ENCODE data around the gene USP21.

Gene USP21

GRCh38 chr1:161187311-161187710 is 28.0 kb downstream of the USP21 start:
- H3K9me3 ChIP-seq (replicated peaks; ENCODE audit: insufficient read depth, low read length): no peaks in the 10 kb centered on the region
- H3K9me2 ChIP-seq (replicated peaks; ENCODE audit: insufficient read depth, low read length): no peaks in the 10 kb centered on the region
- peaks cover 40% of the 10 kb centered on the region for H3F3A ChIP-seq (ENCODE audit: insufficient read depth, low read length)
- no peaks in the 10 kb centered on the region; the same call in 1 of the 2 replicates for H3K79me2 ChIP-seq (ENCODE audit: low read length)
- H3K4me1 ChIP-seq (ENCODE audit: low read length): peaks cover 47% of the 10 kb centered on the region
- DNase-seq: no peak
- H3K27ac ChIP-seq (ENCODE audit: low read length): peak overlapping the region; percentile 89; the same call in 1 of the 2 replicates
- no peaks in the 10 kb centered on the region for H3K36me3 ChIP-seq (replicated peaks; ENCODE audit: insufficient read depth, low read length)
- no peaks in the 10 kb centered on the region for H4K20me1 ChIP-seq (ENCODE audit: insufficient read depth, low read length)
- H3K4me2 ChIP-seq (ENCODE audit: low read depth, low read length): no peak overlapping the region
- 0 out of 2 replicates have a peak overlapping the region, but pooled peaks have one; percentile 1 for H2AFZ ChIP-seq (ENCODE audit: low read length)
- TF ChIP-seq CTCF (IDR thresholded peaks at IDR 0.05; ENCODE audit: low read length) (no peak), EZH2 (optimal IDR thresholded peaks at IDR 0.05; ENCODE audit: low read depth, low read length) (no peak), EZH2phosphoT487 (IDR thresholded peaks at IDR 0.05; ENCODE audit: low read length) (no peak)
- no peak overlapping the region for H3K9ac ChIP-seq (ENCODE audit: low read length)
- no peak overlapping the region for H3K4me3 ChIP-seq (ENCODE audit: low read length)
- no peaks in the 10 kb centered on the region for H3K27me3 ChIP-seq (replicated peaks; ENCODE audit: insufficient read depth, low read length)

- Histone ChIP-seq H3K36me3 (replicated peaks; ENCODE audit: insufficient read depth, low read length) (no peaks in the 10 kb centered on the region), H3K79me2 (ENCODE audit: low read length) (no peaks in the 10 kb centered on the region; the same call in 1 of the 2 replicates), H3K27ac (ENCODE audit: low read length) (no peak overlapping the region), H4K20me1 (ENCODE audit: insufficient read depth, low read length) (no peaks in the 10 kb centered on the region), H3K9me3 (replicated peaks; ENCODE audit: insufficient read depth, low read length) (no peaks in the 10 kb centered on the region), H2AFZ (ENCODE audit: low read length) (no peak overlapping the region), H3K4me3 (ENCODE audit: low read length) (no peak overlapping the region), H3K4me1 (ENCODE audit: low read length) (peaks cover 40% of the 10 kb centered on the region), H3K9ac (ENCODE audit: low read length) (no peak overlapping the region), H3K4me2 (ENCODE audit: low read depth, low read length) (no peak overlapping the region), H3K9me2 (replicated peaks; ENCODE audit: insufficient read depth, low read length) (no peaks in the 10 kb centered on the region), H3F3A (ENCODE audit: insufficient read depth, low read length) (peaks cover 30% of the 10 kb centered on the region), H3K27me3 (replicated peaks; ENCODE audit: insufficient read depth, low read length) (no peaks in the 10 kb centered on the region)
- DNase-seq: no peak
- no peak for TF ChIP-seq EZH2 (optimal IDR thresholded peaks at IDR 0.05; ENCODE audit: low read depth, low read length)
- no peak for TF ChIP-seq EZH2phosphoT487 (IDR thresholded peaks at IDR 0.05; ENCODE audit: low read length)
- TF ChIP-seq CTCF (IDR thresholded peaks at IDR 0.05; ENCODE audit: low read length): no peak
These were observed 29.1 kb downstream of the USP21 start for GRCh38 chr1:161188381-161188780.

- DNase-seq: no peak
- Histone ChIP-seq H2AFZ (ENCODE audit: low read length) (no peak overlapping the region), H3K4me2 (ENCODE audit: low read depth, low read length) (no peak overlapping the region), H3K27me3 (replicated peaks; ENCODE audit: insufficient read depth, low read length) (no peaks in the 10 kb centered on the region), H4K20me1 (ENCODE audit: insufficient read depth, low read length) (no peaks in the 10 kb centered on the region), H3K9me2 (replicated peaks; ENCODE audit: insufficient read depth, low read length) (no peaks in the 10 kb centered on the region), H3K36me3 (replicated peaks; ENCODE audit: insufficient read depth, low read length) (no peaks in the 10 kb centered on the region), H3K79me2 (ENCODE audit: low read length) (no peaks in the 10 kb centered on the region; the same call in 1 of the 2 replicates), H3K4me3 (ENCODE audit: low read length) (no peak overlapping the region), H3K9me3 (replicated peaks; ENCODE audit: insufficient read depth, low read length) (no peaks in the 10 kb centered on the region), H3F3A (ENCODE audit: insufficient read depth, low read length) (peaks cover 26% of the 10 kb centered on the region), H3K4me1 (ENCODE audit: low read length) (peaks cover 34% of the 10 kb centered on the region), H3K27ac (ENCODE audit: low read length) (no peak overlapping the region), H3K9ac (ENCODE audit: low read length) (no peak overlapping the region)
- TF ChIP-seq CTCF (IDR thresholded peaks at IDR 0.05; ENCODE audit: low read length) (no peak), EZH2phosphoT487 (IDR thresholded peaks at IDR 0.05; ENCODE audit: low read length) (no peak), EZH2 (optimal IDR thresholded peaks at IDR 0.05; ENCODE audit: low read depth, low read length) (no peak)
These were observed 29.7 kb downstream of the USP21 start for GRCh38 chr1:161189036-161189435.

All from MM.1S (cell line).